Sigmoid colon (tissue), 4 donors: Measurements from ENCODE around the gene CERS1.

ENCODE experiments used
- CTCF ChIP-seq, 4 experiments: fragments of 450-650 bp in 3 of 4; fragments of 200-600 bp in 1 of 4; IDR thresholded peaks; one replicate each; pipeline ENCODE4 v1.5.1; 2016 to 2019; ENCODE audit warnings: antibody characterized with exemption in 4 of 4, mild to moderate bottlenecking in 3 of 4, moderate library complexity in 2 of 4
- POLR2A ChIP-seq, 2 donors: fragments of 450-650 bp; IDR thresholded peaks; one replicate each; pipeline ENCODE4 v1.6.1; 2016; ENCODE audit warnings: antibody characterized with exemption in 2 of 2, mild to moderate bottlenecking in 2 of 2, moderate library complexity in 2 of 2
- POLR2AphosphoS5 ChIP-seq, 4 donors: sonication (generic); formaldehyde crosslinking; IDR thresholded peaks; one replicate each; pipeline ENCODE4 v1.6.1; 2017; ENCODE audit warnings: antibody characterized with exemption in 4 of 4

GRCh38 chr19:18900700-18901481 is 4.9 kb upstream of the CERS1 start:
- TF ChIP-seq CTCF (IDR thresholded peaks at IDR 0.05) = no peak
- TF ChIP-seq POLR2AphosphoS5 (IDR thresholded peaks at IDR 0.05) = no peak
- no peak for TF ChIP-seq POLR2A (IDR thresholded peaks at IDR 0.05)
